Osteoblast (primary cell): Measurements from ENCODE around the gene ZNF784. TPM values are rescaled to one million over a fixed set of nuclear protein-coding genes. Genes with fewer than 3 reads are reported as not detected.

Experiments
- DNase-seq: peaks from one replicate; pipeline ENCODE4 v3.0.0; 2011; ENCODE audit warnings: low spot score, mixed read lengths; ENCODE audit not compliant: insufficient read length; ENCODE audit errors: missing footprints
- H2AFZ ChIP-seq: 2 replicates; pipeline ENCODE4 v1.6.0; 2011; ENCODE audit warnings: mild to moderate bottlenecking, low read length
- H3K27ac ChIP-seq: 2 replicates; pipeline ENCODE4 v1.5.1; 2011; ENCODE audit warnings: mild to moderate bottlenecking, low read depth, low read length, moderate library complexity
- H3K27me3 ChIP-seq: 2 replicates; pipeline ENCODE4 v1.6.0; 2012; ENCODE audit warnings: mild to moderate bottlenecking, control low read depth, inconsistent platforms, low read length, moderate library complexity; ENCODE audit not compliant: insufficient read depth
- H3K36me3 ChIP-seq: 2 replicates; pipeline ENCODE4 v1.5.1; 2011; ENCODE audit warnings: mild to moderate bottlenecking, low read length, control low read depth, moderate library complexity; ENCODE audit not compliant: insufficient read depth
- H3K4me1 ChIP-seq: 2 replicates; pipeline ENCODE4 v1.5.1; 2011; ENCODE audit warnings: mild to moderate bottlenecking, low read length, control low read depth, moderate library complexity; ENCODE audit not compliant: insufficient read depth
- H3K4me2 ChIP-seq: 2 replicates; pipeline ENCODE4 v1.6.0; 2011; ENCODE audit warnings: mild to moderate bottlenecking, low read length; ENCODE audit not compliant: insufficient read depth
- H3K4me3 ChIP-seq: fragments of 200-600 bp; sonication (generic); 3 replicates; pipeline ENCODE4 v1.5.1; 2012; ENCODE audit warnings: mild to moderate bottlenecking, low read length, inconsistent platforms; ENCODE audit not compliant: insufficient read depth
- H3K79me2 ChIP-seq: 2 replicates; pipeline ENCODE4 v1.6.0; 2012; ENCODE audit warnings: mild to moderate bottlenecking, low read length, control low read depth, inconsistent platforms; ENCODE audit not compliant: insufficient read depth
- H3K9me3 ChIP-seq: 2 replicates; pipeline ENCODE4 v1.5.1; 2011; ENCODE audit warnings: low read depth, low read length, control low read depth
- H4K20me1 ChIP-seq: 2 replicates; pipeline ENCODE4 v1.6.0; 2012; ENCODE audit warnings: mild to moderate bottlenecking, low read length, control low read depth; ENCODE audit not compliant: insufficient read depth
- CTCF ChIP-seq: IDR thresholded peaks from 2 replicates; pipeline ENCODE4 v1.5.1; 2011; ENCODE audit warnings: mild to moderate bottlenecking, low read depth, low read length, moderate library complexity; ENCODE audit errors: extremely low read depth
- total RNA-seq: library from RNA; depleted of rRNA; stranded (reverse); fragments of >200 nt; gene quantifications from 2 replicates; pipeline ENCODE4 v1.2.3, GENCODE V29; 2012

Gene ZNF784
- total RNA-seq, 1 donor = 8.7 TPM

DNA sequence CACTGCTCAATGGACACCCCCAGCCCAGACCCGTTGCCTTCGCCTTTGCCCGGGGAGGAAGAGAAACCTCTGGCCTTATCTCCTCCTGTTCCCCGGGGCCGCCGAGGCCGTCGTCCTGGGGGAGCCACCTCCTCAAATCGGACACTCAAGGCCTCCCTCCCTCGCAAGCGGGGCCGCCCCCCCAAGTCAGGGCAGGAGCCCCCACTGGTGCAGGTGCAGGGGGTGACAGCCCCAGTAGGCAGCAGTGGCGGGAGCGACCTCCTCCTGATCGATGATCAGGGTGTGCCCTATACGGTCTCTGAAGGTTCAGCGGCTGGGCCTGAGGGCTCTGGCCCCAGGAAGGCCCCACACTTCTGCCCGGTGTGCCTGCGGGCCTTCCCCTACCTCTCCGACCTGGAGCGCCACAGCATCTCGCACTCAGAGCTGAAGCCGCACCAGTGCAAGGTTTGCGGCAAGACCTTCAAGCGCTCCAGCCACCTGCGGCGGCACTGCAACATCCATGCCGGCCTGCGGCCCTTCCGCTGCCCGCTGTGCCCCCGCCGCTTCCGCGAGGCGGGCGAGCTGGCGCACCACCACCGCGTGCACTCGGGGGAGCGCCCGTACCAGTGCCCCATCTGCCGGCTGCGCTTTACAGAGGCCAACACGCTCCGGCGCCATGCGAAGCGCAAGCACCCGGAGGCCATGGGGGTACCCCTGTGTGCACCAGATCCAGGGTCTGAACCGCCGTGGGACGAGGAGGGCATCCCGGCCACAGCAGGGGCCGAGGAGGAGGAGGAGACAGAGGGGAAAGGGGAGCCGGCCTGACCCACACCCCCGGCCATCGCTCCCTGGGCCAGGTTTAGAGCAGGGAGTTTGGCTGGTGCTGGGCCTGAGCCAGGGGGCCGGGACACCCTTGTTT lies 22.0 kb downstream of the ZNF784 start:
- no peaks in the 10 kb centered on the region for H3K27me3 ChIP-seq
- no peak overlapping the region for H3K27ac ChIP-seq
- peak; percentile 58 for DNase-seq
- H2AFZ ChIP-seq = no peak overlapping the region
- no peaks in the 10 kb centered on the region for H3K9me3 ChIP-seq
- TF ChIP-seq CTCF = no peak
- peaks cover under 1% of the 10 kb centered on the region for H3K36me3 ChIP-seq
- H3K4me2 ChIP-seq = no peak overlapping the region
- H3K79me2 ChIP-seq = peaks cover 26% of the 10 kb centered on the region
- H3K4me3 ChIP-seq = no peak overlapping the region
- peaks cover 12% of the 10 kb centered on the region for H4K20me1 ChIP-seq
- H3K4me1 ChIP-seq = peaks cover 19% of the 10 kb centered on the region

DNA sequence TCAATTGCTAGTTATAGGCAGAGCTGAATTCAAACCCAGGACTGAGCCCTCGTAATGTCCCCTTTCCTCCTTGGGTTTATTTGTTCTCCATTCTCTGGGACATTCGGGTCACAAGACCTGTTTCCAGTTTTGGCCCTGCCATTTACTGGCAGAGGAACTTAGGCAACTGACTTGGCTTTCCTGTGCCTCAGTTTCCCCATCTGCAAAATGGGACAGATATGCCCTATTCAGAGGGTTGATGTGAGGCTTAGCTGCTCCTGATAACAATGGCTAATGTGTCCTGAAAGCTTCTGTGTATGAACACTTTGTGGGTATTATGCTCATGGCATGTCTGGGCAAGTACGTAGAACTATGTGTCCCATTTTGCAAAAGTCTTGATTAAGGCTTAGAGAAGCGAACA lies 23.3 kb downstream of the ZNF784 start:
- Histone ChIP-seq H3K79me2 (peaks cover 13% of the 10 kb centered on the region), H3K4me1 (peaks cover 11% of the 10 kb centered on the region), H3K9me3 (no peaks in the 10 kb centered on the region), H3K27me3 (no peaks in the 10 kb centered on the region), H2AFZ (no peak overlapping the region), H3K4me2 (peak overlapping the region; percentile 68), H4K20me1 (peaks cover 4% of the 10 kb centered on the region), H3K27ac (no peak overlapping the region), H3K36me3 (peaks cover 6% of the 10 kb centered on the region), H3K4me3 (peak overlapping the region; percentile 87)
- no peak for TF ChIP-seq CTCF
- no peak for DNase-seq

DNA sequence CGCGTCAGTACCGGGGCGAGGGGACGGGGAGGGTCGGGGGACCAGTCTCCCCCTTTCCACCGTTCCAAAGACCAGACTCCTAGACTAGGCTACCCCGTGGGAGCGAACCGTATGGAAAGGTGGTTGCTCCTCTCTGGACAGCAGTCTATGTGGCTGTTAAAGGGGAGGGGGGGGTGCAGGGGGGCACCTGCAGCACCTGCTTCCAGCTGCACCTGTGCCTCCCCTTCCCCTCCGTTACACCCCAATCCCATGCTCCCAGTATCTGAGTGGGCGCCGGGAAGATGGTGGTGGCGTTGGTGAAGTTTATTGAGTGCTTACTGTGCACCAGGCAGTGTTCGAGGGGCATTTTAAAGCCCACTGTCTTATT lies 23.7 kb downstream of the ZNF784 start:
- H3K27me3 ChIP-seq = no peaks in the 10 kb centered on the region
- peaks cover 4% of the 10 kb centered on the region for H4K20me1 ChIP-seq
- H3K4me2 ChIP-seq = peak overlapping the region; percentile 68
- H3K4me1 ChIP-seq = peaks cover 11% of the 10 kb centered on the region
- no peak for TF ChIP-seq CTCF
- peak overlapping the region; percentile 56 for H2AFZ ChIP-seq
- H3K9me3 ChIP-seq = no peaks in the 10 kb centered on the region
- H3K36me3 ChIP-seq = peaks cover 10% of the 10 kb centered on the region
- DNase-seq = no peak
- peaks cover 9% of the 10 kb centered on the region for H3K79me2 ChIP-seq
- peak overlapping the region; percentile 87 for H3K4me3 ChIP-seq
- no peak overlapping the region for H3K27ac ChIP-seq

GRCh38 chr19:55599842-55600661 lies 24.3 kb downstream of the ZNF784 start, which contains the start of gene ZNF524:
ZNF524 (plus strand) TSS chr19:55600288; CDS start chr19:55602113, 1,825 bp downstream.
- Histone ChIP-seq H3K9me3 (no peaks in the 10 kb centered on the region), H3K4me3 (peak within 1 kb of the TSS; percentile 87), H3K27me3 (no peaks in the 10 kb centered on the region), H2AFZ (peak within 1 kb of the TSS; percentile 90), H3K27ac (peak within 1 kb of the TSS; percentile 92), H3K79me2 (peaks cover 9% of the 10 kb centered on the region), H4K20me1 (peaks cover 4% of the 10 kb centered on the region), H3K4me1 (peaks cover 11% of the 10 kb centered on the region), H3K4me2 (peak within 1 kb of the TSS; percentile 87), H3K36me3 (peaks cover 16% of the 10 kb centered on the region)
- TF ChIP-seq CTCF = no peak
- peak; percentile 99 for DNase-seq
